HepG2 (cell line): Measurements from ENCODE around the gene TIAM2. TPM values are rescaled to one million over a fixed set of nuclear protein-coding genes. Genes with fewer than 3 reads are reported as not detected.

Experiments
- ATAC-seq: fragments of 200-7000 bp; cut with Tn5 transposase; 3 replicates; pipeline ENCODE4 v1.9.1; 2020; ENCODE audit warnings: mild to moderate bottlenecking, moderate library complexity
- BruUV-seq: library from RNA; stranded (reverse); fragments of 400-500 nt; replicated peaks from 2 replicates; lab custom pipeline; 2021; lab: Mats Ljungman, UMichigan
- CTCF ChIA-PET: fragments of 300-600 bp; formaldehyde crosslinking; extraction: SDS; loops from one replicate; lab custom pipeline; 2021; ENCODE audit warnings: low total read pairs, inconsistent platforms, low intra/inter-chr PET ratio; lab: Yijun Ruan, JAX
- POLR2A ChIA-PET: fragments of 350-600 bp; sonication (Branson Sonifier 250); formaldehyde crosslinking; loops from one replicate; lab custom pipeline; 2020; ENCODE audit warnings: antibody characterized with exemption, inconsistent platforms; lab: Yijun Ruan, JAX
- DNase-seq: peaks from one replicate; pipeline ENCODE4 v3.0.0-alpha.2; 2015; ENCODE audit warnings: low spot score
- FAIRE-seq: peaks from 3 replicates; lab custom pipeline; 2011; peaks lifted over from hg19 to GRCh38; lab: Jason Lieb, UNC
- H2AFZ ChIP-seq: one replicate; pipeline ENCODE4 v1.6.1; 2011; ENCODE audit warnings: low read length, inconsistent platforms
- H3K27ac ChIP-seq: fragments of 300-600 bp; 3 replicates; pipeline ENCODE4 v1.8.0; 2011; ENCODE audit warnings: mixed run types, mild to moderate bottlenecking, mixed read lengths, low read length, inconsistent platforms; ENCODE audit not compliant: insufficient read depth; ENCODE audit errors: extremely low read length
- H3K27me3 ChIP-seq, 2 experiments: fragments of 200-600 bp in 1 of 2; 2 replicates in 1 of 2; 3 replicates in 1 of 2; pipeline versions ENCODE4 v1.6.0 to v1.8.0; 2011; ENCODE audit warnings: low read length in 2 of 2, mild to moderate bottlenecking in 2 of 2, moderate library complexity in 2 of 2, inconsistent platforms in 1 of 2; ENCODE audit not compliant: insufficient read depth in 2 of 2, control insufficient read depth in 1 of 2
- H3K36me3 ChIP-seq, 2 experiments: fragments of 200-600 bp in 1 of 2; replicated peaks in 1 of 2; 2 replicates in 1 of 2; 3 replicates in 1 of 2; pipeline versions ENCODE4 v1.5.1 to v1.8.0; 2011; ENCODE audit warnings: low read length in 2 of 2, inconsistent platforms in 1 of 2; ENCODE audit not compliant: insufficient read depth in 2 of 2, control insufficient read depth in 1 of 2
- H3K4me1 ChIP-seq: 2 replicates; pipeline ENCODE4 v1.5.1; 2012; ENCODE audit warnings: low read length, inconsistent platforms; ENCODE audit not compliant: insufficient read depth
- H3K4me2 ChIP-seq: 2 replicates; pipeline ENCODE4 v1.6.0; 2011; ENCODE audit warnings: low read depth, low read length, inconsistent platforms
- H3K4me3 ChIP-seq, 3 experiments: fragments of 200-600 bp in 1 of 3; sonication (generic), shearing (Covaris generic) in 1 of 3; replicated peaks in 1 of 3; 2 replicates each; pipeline ENCODE4 v1.5.1; 2011 to 2016; ENCODE audit warnings: low read length in 3 of 3, inconsistent platforms in 2 of 3, low read depth in 2 of 3, mild to moderate bottlenecking in 2 of 3, control low read depth in 1 of 3, mixed read lengths in 1 of 3; ENCODE audit not compliant: insufficient read depth in 1 of 3
- H3K79me2 ChIP-seq: one replicate; pipeline ENCODE4 v1.6.1; 2011; ENCODE audit warnings: low read length, inconsistent platforms; ENCODE audit not compliant: insufficient read depth
- H3K9ac ChIP-seq: 2 replicates; pipeline ENCODE4 v1.6.0; 2011; ENCODE audit warnings: mild to moderate bottlenecking, low read depth, low read length, inconsistent platforms; ENCODE audit not compliant: insufficient read depth
- H3K9me3 ChIP-seq: 2 replicates; pipeline ENCODE4 v1.5.1; 2012; ENCODE audit warnings: mild to moderate bottlenecking, low read length
- H4K20me1 ChIP-seq: 2 replicates; pipeline ENCODE4 v1.6.0; 2011; ENCODE audit warnings: inconsistent platforms, mild to moderate bottlenecking, low read length, moderate library complexity; ENCODE audit not compliant: insufficient read depth
- ETV5 ChIP-seq: IDR thresholded peaks from 2 replicates; pipeline ENCODE4 v1.6.1; 2018; ENCODE audit warnings: missing biosample characterization, missing genetic modification reagents, inconsistent platforms, borderline replicate concordance
- FUBP1 ChIP-seq: sonication (generic); formaldehyde crosslinking; IDR thresholded peaks from 2 replicates; pipeline ENCODE4 v1.5.1; 2020; ENCODE audit warnings: missing genetic modification reagents, mild to moderate bottlenecking, borderline replicate concordance
- HOXD1 ChIP-seq: sonication (generic); formaldehyde crosslinking; IDR thresholded peaks from 2 replicates; pipeline ENCODE4 v1.5.0; 2020; ENCODE audit warnings: missing genetic modification reagents
- LRRFIP1 ChIP-seq: sonication (generic); formaldehyde crosslinking; conservative IDR thresholded peaks from 2 replicates; pipeline ENCODE4 v1.4.0; 2020; ENCODE audit warnings: missing genetic modification reagents
- PTBP1 ChIP-seq: fragments of 200-400 bp; formaldehyde crosslinking; IDR thresholded peaks from 2 replicates; pipeline ENCODE4 v1.6.1; 2018; ENCODE audit warnings: low read length, low read depth; ENCODE audit not compliant: poor library complexity, severe bottlenecking
- TEAD2 ChIP-seq: sonication (generic); formaldehyde crosslinking; IDR thresholded peaks from 2 replicates; pipeline ENCODE4 v1.9.0; 2021; ENCODE audit warnings: missing genetic modification reagents
- XRCC5 ChIP-seq: fragments of 200-400 bp; formaldehyde crosslinking; optimal IDR thresholded peaks from 2 replicates; pipeline ENCODE3; 2017; ENCODE audit warnings: mild to moderate bottlenecking, low read length
- ZNF121 ChIP-seq: sonication (generic); formaldehyde crosslinking; IDR thresholded peaks from 2 replicates; pipeline ENCODE4 v1.5.0; 2020; ENCODE audit warnings: mild to moderate bottlenecking, missing genetic modification reagents
- ZNF556 ChIP-seq: sonication (generic); formaldehyde crosslinking; IDR thresholded peaks from 2 replicates; pipeline ENCODE4 v1.4.0; 2020; ENCODE audit warnings: mild to moderate bottlenecking, missing genetic modification reagents, borderline replicate concordance
- ZNF607 ChIP-seq: sonication (generic); formaldehyde crosslinking; IDR thresholded peaks from 2 replicates; pipeline ENCODE4 v1.5.1; 2020; ENCODE audit warnings: missing genetic modification reagents, mild to moderate bottlenecking, borderline replicate concordance
- WGBS: methylation state at CpG from one replicate; pipeline ENCODE4 v1.1.6; 2017; ENCODE audit warnings: low lambda C conversion rate; 5-methylcytosine and 5-hydroxymethylcytosine counted together
- in situ Hi-C: cut with HindIII; loops from 2 replicates; pipeline ENCODE4 v1.10.0; 2017; ENCODE audit warnings: low pct_unique_long_range_greater_than_20kb; ENCODE audit not compliant: extremely low pct_ligation_motif_present
- intact Hi-C: fragments of 100-400 bp; cut with micrococcal nuclease; formaldehyde crosslinking; loops from one replicate; pipeline ENCODE4 v1.10.0; 2022; ENCODE audit not compliant: unreplicated experiment
- polyA plus RNA-seq, 8 experiments: library from polyadenylated mRNA; depleted of rRNA in 3 of 8; stranded (reverse) in 7 of 8; unstranded in 1 of 8; fragments of >200 nt; fragmentation: Illumina TruSeq in 4 of 8; extraction: Trizol in 4 of 8; gene quantifications; 2 replicates each; pipeline versions ENCODE4 v1.2.1 to v1.2.3, GENCODE V29; 2011 to 2016; ENCODE audit warnings: low read depth in 4 of 8, missing spikeins in 1 of 8, mixed read lengths in 1 of 8; ENCODE audit not compliant: insufficient read depth in 1 of 8
- total RNA-seq, 5 experiments: library from RNA; depleted of rRNA; stranded (reverse); fragments of >200 nt; fragmentation: Illumina TruSeq; extraction: Trizol; gene quantifications; 2 replicates each; pipeline ENCODE4 v1.2.3, GENCODE V29; 2016; ENCODE audit warnings: low read depth in 1 of 5
- TF ChIP-seq, protein P1 (sequence below): sonication (generic); IDR thresholded peaks from 2 replicates; pipeline ENCODE4 v1.6.1; 2016; ENCODE audit warnings: low read depth, borderline replicate concordance

The TIAM2 gene
- total and polyA plus RNA-seq, 2 of the 13 experiments (the other 11 are each of a cell fraction or from before 2014, with no cell fraction given): 4.1 to 4.5 TPM

DNA sequence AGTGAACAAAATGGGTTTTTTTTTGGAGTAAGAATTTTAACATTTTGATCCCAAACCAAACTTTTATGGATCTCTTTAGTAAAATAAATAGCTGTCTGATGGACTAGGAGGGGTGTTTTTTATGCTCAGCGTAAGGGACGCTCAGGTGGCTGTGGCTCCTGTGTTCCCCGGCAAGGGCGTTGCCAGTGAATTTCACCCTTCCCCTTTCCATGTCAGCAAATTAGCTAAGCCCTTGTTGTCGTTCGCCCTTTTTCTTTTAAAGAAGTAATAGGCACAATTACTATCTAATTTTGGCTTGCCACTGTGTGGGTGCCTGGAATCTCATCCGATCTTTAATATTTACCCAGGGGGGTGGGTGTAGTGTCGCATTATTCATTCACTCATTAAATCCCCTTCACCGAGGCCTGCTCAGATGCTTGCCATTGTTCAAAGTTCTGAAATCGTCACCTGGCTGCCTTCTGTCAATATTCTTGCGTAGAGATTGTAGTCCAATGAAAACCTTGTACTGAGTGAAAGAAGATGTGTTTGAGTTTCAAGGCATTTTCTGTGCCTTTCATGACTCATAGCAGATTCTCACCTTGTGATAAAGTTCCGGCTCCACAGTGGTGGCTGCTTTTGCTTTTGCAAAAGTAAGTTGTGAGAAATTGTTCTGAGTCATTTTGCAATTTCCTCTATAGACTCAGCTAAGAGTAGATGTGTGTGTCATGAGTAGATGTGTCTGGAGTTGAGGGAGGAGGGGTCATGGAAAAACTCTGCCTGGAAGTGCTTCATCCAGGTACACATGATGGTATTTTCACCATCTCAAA, 228.7 kb downstream of the TIAM2 start (continued):
- 0 out of 2 replicates have a peak, but pooled peaks have one; percentile 17 for TF ChIP-seq ETV5 (CRISPR knock-in tag)
- TF ChIP-seq, all 625 proteins: peak for 8

- H3K36me3 ChIP-seq: no peaks in the 10 kb centered on the region
- ChIA-PET CTCF (no interaction called here), POLR2A (no interaction called here)
- BruUV-seq: no TSS peak
- H3K4me1 ChIP-seq: peaks cover 12% of the 10 kb centered on the region
- no peak overlapping the region for H3K9ac ChIP-seq
- no peaks in the 10 kb centered on the region for H3K79me2 ChIP-seq
- FAIRE-seq: no peak
- H3K4me3 ChIP-seq: no peak overlapping the region
- no peak overlapping the region for H3K4me2 ChIP-seq
- ATAC-seq: no peak
- intact Hi-C loops: no loop called here
- H3K27me3 ChIP-seq: no peaks in the 10 kb centered on the region
- no peak overlapping the region for H2AFZ ChIP-seq
- WGBS: 60% methylated on average over 7 of the region's 7 CpGs
- H4K20me1 ChIP-seq: no peaks in the 10 kb centered on the region
- 0 out of 2 replicates have a peak, but pooled peaks cover 7% of the 10 kb centered on the region for H3K9me3 ChIP-seq
- TF ChIP-seq, protein P1, sequence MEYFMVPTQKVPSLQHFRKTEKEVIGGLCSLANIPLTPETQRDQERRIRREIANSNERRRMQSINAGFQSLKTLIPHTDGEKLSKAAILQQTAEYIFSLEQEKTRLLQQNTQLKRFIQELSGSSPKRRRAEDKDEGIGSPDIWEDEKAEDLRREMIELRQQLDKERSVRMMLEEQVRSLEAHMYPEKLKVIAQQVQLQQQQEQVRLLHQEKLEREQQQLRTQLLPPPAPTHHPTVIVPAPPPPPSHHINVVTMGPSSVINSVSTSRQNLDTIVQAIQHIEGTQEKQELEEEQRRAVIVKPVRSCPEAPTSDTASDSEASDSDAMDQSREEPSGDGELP: no peak
- TF ChIP-seq FUBP1 (CRISPR knock-in tag): no peak
- TF ChIP-seq ZNF556 (CRISPR knock-in tag): no peak
- no peak for TF ChIP-seq ZNF121 (CRISPR knock-in tag)
- TF ChIP-seq LRRFIP1 (CRISPR knock-in tag): no peak
- TF ChIP-seq ZNF607 (CRISPR knock-in tag): no peak
- TF ChIP-seq XRCC5: no peak
- TF ChIP-seq PTBP1: no peak
- no peak for TF ChIP-seq HOXD1 (CRISPR knock-in tag)
- TF ChIP-seq TEAD2: no peak
- no peak for DNase-seq
- in situ Hi-C loops: no loop called here
- no peak overlapping the region for H3K27ac ChIP-seq
Observed at GRCh38 chr6:155224618-155225017, 229.5 kb downstream of the TIAM2 start.
